Measurements from ENCODE around the gene TCERG1L. TPM values are rescaled to one million over a fixed set of nuclear protein-coding genes. Genes with fewer than 3 reads are reported as not detected.

The TCERG1L gene
- total RNA-seq, 2 donors from 2014 or later: 0.12 TPM; not detected in 1

GRCh38 chr10:131218811-131219583 is 92.5 kb downstream of the TCERG1L start:
- H3K4me3 ChIP-seq: no peak overlapping the region
- H3K27me3 ChIP-seq: no peaks in the 10 kb centered on the region
- no peak for DNase-seq (ENCODE audit: low spot score)

GRCh38 chr10:131216681-131217230 is 94.8 kb downstream of the TCERG1L start:
- H3K27ac ChIP-seq: no peak overlapping the region
- H3K4me1 ChIP-seq: no peaks in the 10 kb centered on the region
- H3K9me3 ChIP-seq: no peaks in the 10 kb centered on the region
- H3K4me3 ChIP-seq: no peak overlapping the region
- TF ChIP-seq CTCF (IDR thresholded peaks at IDR 0.05): no peak
- no peak for DNase-seq (ENCODE audit: low spot score)
- no peaks in the 10 kb centered on the region for H3K27me3 ChIP-seq
- no peaks in the 10 kb centered on the region for H3K36me3 ChIP-seq

More at GRCh38 chr10:131218811-131219583, 92.5 kb downstream of the TCERG1L start:
- no peak overlapping the region for H3K27ac ChIP-seq
- no peaks in the 10 kb centered on the region for H3K4me1 ChIP-seq
- no peaks in the 10 kb centered on the region for H3K36me3 ChIP-seq
- TF ChIP-seq CTCF (IDR thresholded peaks at IDR 0.05): no peak
- H3K9me3 ChIP-seq: no peaks in the 10 kb centered on the region

- DNase-seq (ENCODE audit: low spot score): no peak
- Histone ChIP-seq H3K36me3 (no peaks in the 10 kb centered on the region), H3K27me3 (no peaks in the 10 kb centered on the region), H3K27ac (no peak overlapping the region), H3K9me3 (no peaks in the 10 kb centered on the region), H3K4me3 (no peak overlapping the region), H3K4me1 (no peaks in the 10 kb centered on the region)
- TF ChIP-seq CTCF (IDR thresholded peaks at IDR 0.05): no peak
These were observed 95.7 kb downstream of the TCERG1L start for GRCh38 chr10:131215776-131216175.

- no peak for DNase-seq (ENCODE audit: low spot score)
- Histone ChIP-seq H3K27me3 (no peaks in the 10 kb centered on the region), H3K9me3 (no peaks in the 10 kb centered on the region), H3K36me3 (no peaks in the 10 kb centered on the region), H3K4me3 (no peak overlapping the region), H3K4me1 (no peaks in the 10 kb centered on the region), H3K27ac (no peak overlapping the region)
- no peak for TF ChIP-seq CTCF (IDR thresholded peaks at IDR 0.05)
These were observed 96.8 kb downstream of the TCERG1L start for GRCh38 chr10:131214521-131215244.

- Histone ChIP-seq H3K27me3 (no peaks in the 10 kb centered on the region), H3K36me3 (no peaks in the 10 kb centered on the region), H3K9me3 (no peaks in the 10 kb centered on the region), H3K4me1 (no peaks in the 10 kb centered on the region), H3K27ac (no peak overlapping the region), H3K4me3 (no peak overlapping the region)
- no peak for TF ChIP-seq CTCF (IDR thresholded peaks at IDR 0.05)
- DNase-seq (ENCODE audit: low spot score): no peak
These were observed 97.6 kb downstream of the TCERG1L start for GRCh38 chr10:131213741-131214505.

Data from right atrium auricular region (tissue), 2 donors.